ENCODE data around the gene S100A1. TPM values are rescaled to one million over a fixed set of nuclear protein-coding genes. Genes with fewer than 3 reads are reported as not detected.

The S100A1 gene
- total and polyA plus RNA-seq, 10 of the 15 experiments (the other 5 are each of a cell fraction or from before 2014, with no cell fraction given): 0.13 to 0.29 TPM; not detected in 8

DNA sequence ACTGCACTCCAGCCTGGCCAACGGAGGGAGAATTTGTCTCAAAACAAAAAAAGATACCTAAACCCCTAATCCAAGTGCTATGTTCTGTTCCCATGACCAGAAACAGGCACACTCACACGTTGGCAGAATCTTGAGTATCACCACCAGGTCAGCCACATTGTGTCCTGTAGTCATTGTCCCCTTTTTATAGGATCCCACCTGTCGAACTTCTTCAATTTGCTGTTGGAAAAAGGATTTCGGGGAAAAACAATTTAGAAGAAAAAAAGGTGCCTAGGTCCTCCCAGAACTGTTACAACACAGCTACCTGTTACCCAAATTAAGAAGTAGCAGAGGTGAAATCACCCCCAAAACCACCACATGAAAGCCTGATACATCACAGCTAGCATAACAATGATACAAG is 39.2 kb downstream of the S100A1 start (continued):
- TF ChIP-seq, protein P1, sequence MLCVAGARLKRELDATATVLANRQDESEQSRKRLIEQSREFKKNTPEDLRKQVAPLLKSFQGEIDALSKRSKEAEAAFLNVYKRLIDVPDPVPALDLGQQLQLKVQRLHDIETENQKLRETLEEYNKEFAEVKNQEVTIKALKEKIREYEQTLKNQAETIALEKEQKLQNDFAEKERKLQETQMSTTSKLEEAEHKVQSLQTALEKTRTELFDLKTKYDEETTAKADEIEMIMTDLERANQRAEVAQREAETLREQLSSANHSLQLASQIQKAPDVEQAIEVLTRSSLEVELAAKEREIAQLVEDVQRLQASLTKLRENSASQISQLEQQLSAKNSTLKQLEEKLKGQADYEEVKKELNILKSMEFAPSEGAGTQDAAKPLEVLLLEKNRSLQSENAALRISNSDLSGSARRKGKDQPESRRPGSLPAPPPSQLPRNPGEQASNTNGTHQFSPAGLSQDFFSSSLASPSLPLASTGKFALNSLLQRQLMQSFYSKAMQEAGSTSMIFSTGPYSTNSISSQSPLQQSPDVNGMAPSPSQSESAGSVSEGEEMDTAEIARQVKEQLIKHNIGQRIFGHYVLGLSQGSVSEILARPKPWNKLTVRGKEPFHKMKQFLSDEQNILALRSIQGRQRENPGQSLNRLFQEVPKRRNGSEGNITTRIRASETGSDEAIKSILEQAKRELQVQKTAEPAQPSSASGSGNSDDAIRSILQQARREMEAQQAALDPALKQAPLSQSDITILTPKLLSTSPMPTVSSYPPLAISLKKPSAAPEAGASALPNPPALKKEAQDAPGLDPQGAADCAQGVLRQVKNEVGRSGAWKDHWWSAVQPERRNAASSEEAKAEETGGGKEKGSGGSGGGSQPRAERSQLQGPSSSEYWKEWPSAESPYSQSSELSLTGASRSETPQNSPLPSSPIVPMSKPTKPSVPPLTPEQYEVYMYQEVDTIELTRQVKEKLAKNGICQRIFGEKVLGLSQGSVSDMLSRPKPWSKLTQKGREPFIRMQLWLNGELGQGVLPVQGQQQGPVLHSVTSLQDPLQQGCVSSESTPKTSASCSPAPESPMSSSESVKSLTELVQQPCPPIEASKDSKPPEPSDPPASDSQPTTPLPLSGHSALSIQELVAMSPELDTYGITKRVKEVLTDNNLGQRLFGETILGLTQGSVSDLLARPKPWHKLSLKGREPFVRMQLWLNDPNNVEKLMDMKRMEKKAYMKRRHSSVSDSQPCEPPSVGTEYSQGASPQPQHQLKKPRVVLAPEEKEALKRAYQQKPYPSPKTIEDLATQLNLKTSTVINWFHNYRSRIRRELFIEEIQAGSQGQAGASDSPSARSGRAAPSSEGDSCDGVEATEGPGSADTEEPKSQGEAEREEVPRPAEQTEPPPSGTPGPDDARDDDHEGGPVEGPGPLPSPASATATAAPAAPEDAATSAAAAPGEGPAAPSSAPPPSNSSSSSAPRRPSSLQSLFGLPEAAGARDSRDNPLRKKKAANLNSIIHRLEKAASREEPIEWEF (IDR thresholded peaks at IDR 0.05; ENCODE audit: insufficient replicate concordance, low read depth, low read length): no peak
- TF ChIP-seq ZNF274 (IDR thresholded peaks at IDR 0.05; ENCODE audit: insufficient read depth, insufficient read length): no peak
- no peak for TF ChIP-seq DPF2 (IDR thresholded peaks at IDR 0.05)
- TF ChIP-seq ZNF217 (IDR thresholded peaks at IDR 0.05): no peak
- TF ChIP-seq MYB (IDR thresholded peaks at IDR 0.05; ENCODE audit: borderline replicate concordance, low read depth, low read length): no peak
- no peak for TF ChIP-seq HDGF (IDR thresholded peaks at IDR 0.05)
- no peak for TF ChIP-seq JUND (IDR thresholded peaks at IDR 0.05; ENCODE audit: low read depth, low read length)
- TF ChIP-seq, protein P2, sequence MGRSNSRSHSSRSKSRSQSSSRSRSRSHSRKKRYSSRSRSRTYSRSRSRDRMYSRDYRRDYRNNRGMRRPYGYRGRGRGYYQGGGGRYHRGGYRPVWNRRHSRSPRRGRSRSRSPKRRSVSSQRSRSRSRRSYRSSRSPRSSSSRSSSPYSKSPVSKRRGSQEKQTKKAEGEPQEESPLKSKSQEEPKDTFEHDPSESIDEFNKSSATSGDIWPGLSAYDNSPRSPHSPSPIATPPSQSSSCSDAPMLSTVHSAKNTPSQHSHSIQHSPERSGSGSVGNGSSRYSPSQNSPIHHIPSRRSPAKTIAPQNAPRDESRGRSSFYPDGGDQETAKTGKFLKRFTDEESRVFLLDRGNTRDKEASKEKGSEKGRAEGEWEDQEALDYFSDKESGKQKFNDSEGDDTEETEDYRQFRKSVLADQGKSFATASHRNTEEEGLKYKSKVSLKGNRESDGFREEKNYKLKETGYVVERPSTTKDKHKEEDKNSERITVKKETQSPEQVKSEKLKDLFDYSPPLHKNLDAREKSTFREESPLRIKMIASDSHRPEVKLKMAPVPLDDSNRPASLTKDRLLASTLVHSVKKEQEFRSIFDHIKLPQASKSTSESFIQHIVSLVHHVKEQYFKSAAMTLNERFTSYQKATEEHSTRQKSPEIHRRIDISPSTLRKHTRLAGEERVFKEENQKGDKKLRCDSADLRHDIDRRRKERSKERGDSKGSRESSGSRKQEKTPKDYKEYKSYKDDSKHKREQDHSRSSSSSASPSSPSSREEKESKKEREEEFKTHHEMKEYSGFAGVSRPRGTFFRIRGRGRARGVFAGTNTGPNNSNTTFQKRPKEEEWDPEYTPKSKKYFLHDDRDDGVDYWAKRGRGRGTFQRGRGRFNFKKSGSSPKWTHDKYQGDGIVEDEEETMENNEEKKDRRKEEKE (IDR thresholded peaks at IDR 0.05): no peak
- TF ChIP-seq TARDBP (IDR thresholded peaks at IDR 0.05; ENCODE audit: borderline replicate concordance): no peak
- TF ChIP-seq, protein P3, sequence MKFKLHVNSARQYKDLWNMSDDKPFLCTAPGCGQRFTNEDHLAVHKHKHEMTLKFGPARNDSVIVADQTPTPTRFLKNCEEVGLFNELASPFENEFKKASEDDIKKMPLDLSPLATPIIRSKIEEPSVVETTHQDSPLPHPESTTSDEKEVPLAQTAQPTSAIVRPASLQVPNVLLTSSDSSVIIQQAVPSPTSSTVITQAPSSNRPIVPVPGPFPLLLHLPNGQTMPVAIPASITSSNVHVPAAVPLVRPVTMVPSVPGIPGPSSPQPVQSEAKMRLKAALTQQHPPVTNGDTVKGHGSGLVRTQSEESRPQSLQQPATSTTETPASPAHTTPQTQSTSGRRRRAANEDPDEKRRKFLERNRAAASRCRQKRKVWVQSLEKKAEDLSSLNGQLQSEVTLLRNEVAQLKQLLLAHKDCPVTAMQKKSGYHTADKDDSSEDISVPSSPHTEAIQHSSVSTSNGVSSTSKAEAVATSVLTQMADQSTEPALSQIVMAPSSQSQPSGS (IDR thresholded peaks at IDR 0.05; ENCODE audit: low read length): no peak
- TF ChIP-seq ZNF207 (IDR thresholded peaks at IDR 0.05; ENCODE audit: borderline replicate concordance): no peak
- no peak for TF ChIP-seq SPI1 (IDR thresholded peaks at IDR 0.05; ENCODE audit: borderline replicate concordance, insufficient read depth, low read depth, low read length)
